ENCODE results near the gene SLC35E3.

Gene SLC35E3

DNA sequence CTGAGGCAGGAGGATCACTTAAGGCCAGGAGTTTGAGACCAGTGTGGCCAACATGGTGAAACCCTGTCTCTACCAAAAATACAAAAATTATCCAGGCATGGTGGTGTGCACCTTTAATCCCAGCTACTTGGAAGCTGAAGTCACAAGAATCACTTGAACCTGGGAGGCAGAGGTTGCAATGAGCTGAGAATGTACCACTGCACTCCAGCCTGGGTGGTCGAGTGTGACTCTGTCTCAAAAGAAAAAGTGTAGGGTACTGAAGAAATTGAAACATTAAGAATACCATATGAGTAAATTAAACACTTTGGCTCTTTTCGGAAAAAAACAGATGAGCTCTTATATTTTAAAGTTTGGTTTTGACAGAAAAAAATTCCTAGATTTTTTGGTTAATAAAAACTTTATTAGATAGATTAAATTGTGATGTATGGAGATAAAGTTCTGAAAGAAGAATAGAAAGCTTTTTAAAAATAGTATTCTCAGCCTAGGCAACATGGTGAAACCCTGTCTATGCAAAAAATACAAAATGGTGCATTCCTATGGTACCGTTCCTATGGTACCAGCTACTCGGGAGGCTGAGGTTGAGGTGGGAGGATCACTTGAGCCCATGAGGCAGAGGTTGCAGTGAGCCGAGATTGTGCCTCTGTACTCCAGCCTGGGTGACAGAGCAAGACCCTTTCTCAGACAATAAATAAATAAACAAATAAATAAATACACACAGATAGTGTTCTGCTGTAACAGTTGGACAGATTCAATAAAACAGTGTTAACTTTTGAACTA lies 82.1 kb downstream of the SLC35E3 start:
- H3K9me2 ChIP-seq (ENCODE audit: low read depth, low read length), result no peaks in the 10 kb centered on the region
- no peaks in the 10 kb centered on the region for H3K4me1 ChIP-seq (ENCODE audit: insufficient read depth, low read length, severe bottlenecking)
- peaks cover 97% of the 10 kb centered on the region for H3K36me3 ChIP-seq (ENCODE audit: insufficient read depth, low read length)
- H3K9ac ChIP-seq (ENCODE audit: low read length), result no peak overlapping the region
- H3K4me3 ChIP-seq (ENCODE audit: low read depth, low read length, poor library complexity, severe bottlenecking), result no peak overlapping the region
- H3K27ac ChIP-seq (ENCODE audit: low read depth, low read length, poor library complexity, severe bottlenecking), result no peak overlapping the region
- no peaks in the 10 kb centered on the region for H3K9me3 ChIP-seq (ENCODE audit: low read length)
- no peak overlapping the region for H2AFZ ChIP-seq (ENCODE audit: low read length)
- peaks cover 3% of the 10 kb centered on the region; the same call in 1 of the 2 replicates for H4K20me1 ChIP-seq (ENCODE audit: insufficient read depth, low read length)
- H3K79me2 ChIP-seq (ENCODE audit: insufficient read depth, low read length), result peaks cover 14% of the 10 kb centered on the region; the same call in 1 of the 2 replicates
- peaks cover 38% of the 10 kb centered on the region for H3F3A ChIP-seq (ENCODE audit: insufficient read depth, low read length)
- no peak overlapping the region for H3K4me2 ChIP-seq (ENCODE audit: low read length)
- TF ChIP-seq, protein P1, sequence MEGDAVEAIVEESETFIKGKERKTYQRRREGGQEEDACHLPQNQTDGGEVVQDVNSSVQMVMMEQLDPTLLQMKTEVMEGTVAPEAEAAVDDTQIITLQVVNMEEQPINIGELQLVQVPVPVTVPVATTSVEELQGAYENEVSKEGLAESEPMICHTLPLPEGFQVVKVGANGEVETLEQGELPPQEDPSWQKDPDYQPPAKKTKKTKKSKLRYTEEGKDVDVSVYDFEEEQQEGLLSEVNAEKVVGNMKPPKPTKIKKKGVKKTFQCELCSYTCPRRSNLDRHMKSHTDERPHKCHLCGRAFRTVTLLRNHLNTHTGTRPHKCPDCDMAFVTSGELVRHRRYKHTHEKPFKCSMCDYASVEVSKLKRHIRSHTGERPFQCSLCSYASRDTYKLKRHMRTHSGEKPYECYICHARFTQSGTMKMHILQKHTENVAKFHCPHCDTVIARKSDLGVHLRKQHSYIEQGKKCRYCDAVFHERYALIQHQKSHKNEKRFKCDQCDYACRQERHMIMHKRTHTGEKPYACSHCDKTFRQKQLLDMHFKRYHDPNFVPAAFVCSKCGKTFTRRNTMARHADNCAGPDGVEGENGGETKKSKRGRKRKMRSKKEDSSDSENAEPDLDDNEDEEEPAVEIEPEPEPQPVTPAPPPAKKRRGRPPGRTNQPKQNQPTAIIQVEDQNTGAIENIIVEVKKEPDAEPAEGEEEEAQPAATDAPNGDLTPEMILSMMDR (IDR thresholded peaks at IDR 0.05; ENCODE audit: low read length), result no peak
- no peak for TF ChIP-seq EZH2 (IDR thresholded peaks at IDR 0.05; ENCODE audit: borderline replicate concordance, low read length)
- H3K27me3 ChIP-seq (ENCODE audit: insufficient read depth, low read length), result no peaks in the 10 kb centered on the region

DNA sequence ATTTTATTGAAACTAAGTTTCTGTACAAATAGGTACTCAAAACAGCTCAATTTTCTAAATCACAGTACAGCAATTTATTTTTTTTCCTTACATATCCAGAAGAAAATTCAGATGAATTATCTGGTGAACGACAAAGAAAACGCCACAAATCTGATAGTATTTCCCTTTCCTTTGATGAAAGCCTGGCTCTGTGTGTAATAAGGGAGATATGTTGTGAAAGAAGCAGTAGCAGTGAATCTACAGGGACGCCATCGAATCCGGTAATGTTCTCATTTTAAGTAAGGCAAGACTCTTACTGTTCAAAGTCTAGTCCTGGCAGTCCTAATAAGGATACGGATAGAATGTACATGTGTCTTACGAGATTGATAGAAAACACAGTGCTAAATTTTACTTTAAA lies 82.7 kb downstream of the SLC35E3 start:
- H3K27me3 ChIP-seq (ENCODE audit: insufficient read depth, low read length), result no peaks in the 10 kb centered on the region
- TF ChIP-seq EZH2 (IDR thresholded peaks at IDR 0.05; ENCODE audit: borderline replicate concordance, low read length), result no peak
- TF ChIP-seq, protein P1 (IDR thresholded peaks at IDR 0.05; ENCODE audit: low read length), result no peak
- H3K9ac ChIP-seq (ENCODE audit: low read length), result no peak overlapping the region
- H3K4me1 ChIP-seq (ENCODE audit: insufficient read depth, low read length, severe bottlenecking), result no peaks in the 10 kb centered on the region
- H3K36me3 ChIP-seq (ENCODE audit: insufficient read depth, low read length), result peaks cover 94% of the 10 kb centered on the region
- H3K4me3 ChIP-seq (ENCODE audit: low read depth, low read length, poor library complexity, severe bottlenecking), result no peak overlapping the region
- H3K9me3 ChIP-seq (ENCODE audit: low read length), result no peaks in the 10 kb centered on the region
- peaks cover 9% of the 10 kb centered on the region; the same call in 1 of the 2 replicates for H3K79me2 ChIP-seq (ENCODE audit: insufficient read depth, low read length)
- peaks cover 40% of the 10 kb centered on the region for H3F3A ChIP-seq (ENCODE audit: insufficient read depth, low read length)
- H4K20me1 ChIP-seq (ENCODE audit: insufficient read depth, low read length), result no peaks in the 10 kb centered on the region
- no peak overlapping the region for H2AFZ ChIP-seq (ENCODE audit: low read length)
- no peaks in the 10 kb centered on the region for H3K9me2 ChIP-seq (ENCODE audit: low read depth, low read length)
- H3K4me2 ChIP-seq (ENCODE audit: low read length), result no peak overlapping the region
- no peak overlapping the region for H3K27ac ChIP-seq (ENCODE audit: low read depth, low read length, poor library complexity, severe bottlenecking)

All from OCI-LY1 (cell line).